ENCODE measurements around the gene ZCCHC12. TPM values are rescaled to one million over a fixed set of nuclear protein-coding genes. Genes with fewer than 3 reads are reported as not detected.

Gene ZCCHC12
- polyA plus RNA-seq, 1 donor (not counting 4 experiments of a cell fraction or from before 2014, with no cell fraction given) = not detected

GRCh38 chrX:118839334-118839958 is 15.8 kb downstream of the ZCCHC12 start:
- H3K4me3 ChIP-seq (ENCODE audit: control insufficient read depth in 2 of 3, extremely low read depth in 1 of 3, insufficient read depth in 2 of 3, low read depth in 1 of 3, low read length in 3 of 3) = peak overlapping the region; percentile 21 to 38 (median 25)
- H3K9me3 ChIP-seq (ENCODE audit: control insufficient read depth, low read depth, low read length) = no peaks in the 10 kb centered on the region
- no peak for TF ChIP-seq EZH2 (IDR thresholded peaks at IDR 0.05; ENCODE audit: low read length)
- peak; percentile 36 to 70 (median 63) for TF ChIP-seq CTCF (optimal IDR thresholded peaks at IDR 0.05 in 1 of 3, IDR thresholded peaks at IDR 0.05 in 1 of 3, conservative IDR thresholded peaks at IDR 0.05 in 1 of 3; ENCODE audit: extremely low read depth in 1 of 3, insufficient read depth in 2 of 3, low read length in 3 of 3)
- H3K27ac ChIP-seq (ENCODE audit: control insufficient read depth, insufficient read depth, low read length) = no peak overlapping the region
- peak overlapping the region; percentile 64 for H3K4me2 ChIP-seq (ENCODE audit: control insufficient read depth, extremely low read depth, insufficient read depth, low read depth, low read length)
- no peaks in the 10 kb centered on the region for H3K9me1 ChIP-seq (ENCODE audit: control insufficient read depth, extremely low read depth, insufficient read depth, low read length)
- FAIRE-seq (no peak), DNase-seq (ENCODE audit: low read depth, low spot score) (no peak)
- no peaks in the 10 kb centered on the region for H3K27me3 ChIP-seq (ENCODE audit: control insufficient read depth, extremely low read depth, insufficient read depth, low read length)
- H3K36me3 ChIP-seq (ENCODE audit: control insufficient read depth in 2 of 2, extremely low read depth in 1 of 2, insufficient read depth in 2 of 2, low read length in 2 of 2) = no peaks in the 10 kb centered on the region
- H3K9ac ChIP-seq (ENCODE audit: control insufficient read depth, extremely low read depth, insufficient read depth, low read length) = no peak overlapping the region
- no peaks in the 10 kb centered on the region for H3K4me1 ChIP-seq (ENCODE audit: control insufficient read depth, extremely low read depth, insufficient read depth, low read length)
- dilution Hi-C loops (cut with MboI; ENCODE audit: extremely low pct_ligation_motif_present, low sequenced_read_pairs) = no loop called here
- no peaks in the 10 kb centered on the region for H3K79me2 ChIP-seq (ENCODE audit: control insufficient read depth, insufficient read depth, low read length)
- H4K20me1 ChIP-seq (ENCODE audit: control insufficient read depth, extremely low read depth, insufficient read depth, low read length) = no peaks in the 10 kb centered on the region
- H2AFZ ChIP-seq (ENCODE audit: control insufficient read depth, low read length) = peak overlapping the region; percentile 65

DNA sequence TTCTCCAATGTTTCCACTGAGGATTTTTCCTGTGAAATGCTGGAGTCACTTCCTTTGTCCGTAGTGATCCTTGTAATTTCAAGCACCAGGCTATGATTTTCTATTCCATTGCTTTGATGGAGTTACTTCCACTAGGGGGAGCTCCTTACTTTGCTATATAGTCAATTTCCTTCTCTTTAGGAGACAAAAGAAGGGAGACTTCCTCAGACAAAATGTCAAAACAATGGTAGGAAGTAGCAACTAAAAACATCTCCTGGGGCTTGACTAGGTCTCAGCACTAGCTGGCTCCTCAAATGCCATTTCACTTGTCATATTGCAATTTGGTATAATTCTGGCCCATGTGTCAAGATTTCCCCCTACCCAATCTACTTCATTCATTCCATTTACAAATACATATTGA is 24.1 kb downstream of the ZCCHC12 start:
- dilution Hi-C loops (cut with MboI; ENCODE audit: extremely low pct_ligation_motif_present, low sequenced_read_pairs) = no loop called here
- H3K9me3 ChIP-seq (ENCODE audit: control insufficient read depth, low read depth, low read length) = no peaks in the 10 kb centered on the region
- no peak for TF ChIP-seq EZH2 (IDR thresholded peaks at IDR 0.05; ENCODE audit: low read length)
- TF ChIP-seq CTCF (optimal IDR thresholded peaks at IDR 0.05 in 1 of 3, IDR thresholded peaks at IDR 0.05 in 1 of 3, conservative IDR thresholded peaks at IDR 0.05 in 1 of 3; ENCODE audit: extremely low read depth in 1 of 3, insufficient read depth in 2 of 3, low read length in 3 of 3) = peak in 2 of 3 experiments; percentile 46 to 48
- no peaks in the 10 kb centered on the region for H3K36me3 ChIP-seq (ENCODE audit: control insufficient read depth in 2 of 2, extremely low read depth in 1 of 2, insufficient read depth in 2 of 2, low read length in 2 of 2)
- H3K9ac ChIP-seq (ENCODE audit: control insufficient read depth, extremely low read depth, insufficient read depth, low read length) = no peak overlapping the region
- no peak overlapping the region for H2AFZ ChIP-seq (ENCODE audit: control insufficient read depth, low read length)
- FAIRE-seq (peak; percentile 13), DNase-seq (ENCODE audit: low read depth, low spot score) (no peak)
- H3K79me2 ChIP-seq (ENCODE audit: control insufficient read depth, insufficient read depth, low read length) = no peaks in the 10 kb centered on the region
- no peaks in the 10 kb centered on the region for H3K4me1 ChIP-seq (ENCODE audit: control insufficient read depth, extremely low read depth, insufficient read depth, low read length)
- no peak overlapping the region for H3K4me2 ChIP-seq (ENCODE audit: control insufficient read depth, extremely low read depth, insufficient read depth, low read depth, low read length)
- H3K27ac ChIP-seq (ENCODE audit: control insufficient read depth, insufficient read depth, low read length) = no peak overlapping the region
- no peaks in the 10 kb centered on the region for H4K20me1 ChIP-seq (ENCODE audit: control insufficient read depth, extremely low read depth, insufficient read depth, low read length)
- no peak overlapping the region for H3K4me3 ChIP-seq (ENCODE audit: control insufficient read depth in 2 of 3, extremely low read depth in 1 of 3, insufficient read depth in 2 of 3, low read depth in 1 of 3, low read length in 3 of 3)
- H3K27me3 ChIP-seq (ENCODE audit: control insufficient read depth, extremely low read depth, insufficient read depth, low read length) = no peaks in the 10 kb centered on the region
- no peaks in the 10 kb centered on the region for H3K9me1 ChIP-seq (ENCODE audit: control insufficient read depth, extremely low read depth, insufficient read depth, low read length)
